ENCODE results near the gene FAM180B. TPM values are rescaled to one million over a fixed set of nuclear protein-coding genes. Genes with fewer than 3 reads are reported as not detected.

Gene FAM180B
- total RNA-seq, 1 experiment from 2014 or later, result not detected

GRCh38 chr11:47589977-47590861, 3.7 kb downstream of the FAM180B start:
- BruUV-seq (replicated peaks), result no TSS peak
- ATAC-seq, result no peak
- RAD21 ChIA-PET (ENCODE audit: low non-redundant PET in 1 of 2, low total read pairs in 2 of 2, uncharacterized antibody in 2 of 2, unreplicated experiment in 2 of 2), result no interaction called here
- no peak overlapping the region for H3K4me3 ChIP-seq (replicated peaks in 1 of 2; ENCODE audit: low read depth in 1 of 2, low read length in 2 of 2)
- no peaks in the 10 kb centered on the region for H3K9me2 ChIP-seq (ENCODE audit: insufficient read depth)
- H3K9ac ChIP-seq (ENCODE audit: low read length), result no peak overlapping the region
- TF ChIP-seq POLR2A (IDR thresholded peaks at IDR 0.05; ENCODE audit: borderline replicate concordance, extremely low read depth, insufficient read depth, insufficient read length), result no peak
- TF ChIP-seq SP1 (IDR thresholded peaks at IDR 0.05; ENCODE audit: low read depth), result no peak
- TF ChIP-seq ZBTB33 (IDR thresholded peaks at IDR 0.05; ENCODE audit: extremely low read depth, insufficient replicate concordance, low read length), result no peak
- no peak for TF ChIP-seq POLR2AphosphoS5 (IDR thresholded peaks at IDR 0.05; ENCODE audit: low read depth, low read length)
- no peak for TF ChIP-seq ZNF274 (IDR thresholded peaks at IDR 0.05; ENCODE audit: low read depth, low read length)
- intact Hi-C loops (cut with micrococcal nuclease), result no loop called here
- no peak overlapping the region for H3K4me2 ChIP-seq (ENCODE audit: low read length)
- POLR2A ChIA-PET, result no interaction called here
- H4K20me1 ChIP-seq (ENCODE audit: insufficient read depth), result no peaks in the 10 kb centered on the region
- H3K4me1 ChIP-seq (ENCODE audit: control insufficient read depth in 1 of 2, insufficient read depth in 2 of 2, low read length in 2 of 2), result no peaks in the 10 kb centered on the region
- H3K27me3 ChIP-seq (ENCODE audit: insufficient read depth, low read length), result peaks cover 6% of the 10 kb centered on the region; the same call in 1 of the 2 replicates
- H3K79me2 ChIP-seq (ENCODE audit: insufficient read depth, low read length), result no peaks in the 10 kb centered on the region
- no peaks in the 10 kb centered on the region for H3K9me3 ChIP-seq (ENCODE audit: control insufficient read depth in 1 of 2, insufficient read depth in 1 of 2, low read depth in 1 of 2, low read length in 2 of 2)
- no peaks in the 10 kb centered on the region for H3K36me3 ChIP-seq (ENCODE audit: control insufficient read depth in 1 of 2, insufficient read depth in 2 of 2, low read length in 2 of 2)
- CTCF ChIA-PET, result no interaction called here
- no peak for DNase-seq (ENCODE audit: low read depth, low spot score)
- H3K27ac ChIP-seq (ENCODE audit: low read depth, low read length), result no peak overlapping the region
- H2AFZ ChIP-seq (ENCODE audit: low read depth, low read length, poor library complexity, severe bottlenecking), result no peak overlapping the region

- BruUV-seq (replicated peaks), result no TSS peak
- CTCF ChIA-PET, result no interaction called here
- POLR2A ChIA-PET, result interaction anchor here (0.6 kb wide), 1 partner anchor 339 kb away, joined by 3 read pairs; no protein-coding TSS in a partner anchor
Measured at GRCh38 chr11:47591764-47592163, 5.3 kb downstream of the FAM180B start.

More at GRCh38 chr11:47591764-47592163, 5.3 kb downstream of the FAM180B start:
- ATAC-seq, result no peak
- TF ChIP-seq CEBPB (IDR thresholded peaks at IDR 0.05; ENCODE audit: low read depth), result no peak
- no peak for TF ChIP-seq ATF3 (IDR thresholded peaks at IDR 0.05)
- no peak for TF ChIP-seq CBX3 (IDR thresholded peaks at IDR 0.05; ENCODE audit: low read depth)
- no peak for TF ChIP-seq YY1 (IDR thresholded peaks at IDR 0.05; ENCODE audit: extremely low read depth, insufficient replicate concordance, low read depth, low read length)
- no peak for TF ChIP-seq SP1 (IDR thresholded peaks at IDR 0.05; ENCODE audit: low read depth)
- no peak for TF ChIP-seq JUND (IDR thresholded peaks at IDR 0.05)
- no peak for TF ChIP-seq POLR2AphosphoS5 (IDR thresholded peaks at IDR 0.05; ENCODE audit: low read depth, low read length)
- TF ChIP-seq ZFX (IDR thresholded peaks at IDR 0.05), result no peak
- no peak for TF ChIP-seq SIN3A (IDR thresholded peaks at IDR 0.05; ENCODE audit: low read depth)
- TF ChIP-seq TCF7L2 (IDR thresholded peaks at IDR 0.05; ENCODE audit: borderline replicate concordance, extremely low read depth, insufficient read depth, insufficient read length), result no peak
- no peak for TF ChIP-seq EZH2 (IDR thresholded peaks at IDR 0.05)
- TF ChIP-seq RAD21 (IDR thresholded peaks at IDR 0.05; ENCODE audit: low read depth), result no peak
- H3K4me3 ChIP-seq (replicated peaks in 1 of 2; ENCODE audit: low read depth in 1 of 2, low read length in 2 of 2), result no peak overlapping the region
- H2AFZ ChIP-seq (ENCODE audit: low read depth, low read length, poor library complexity, severe bottlenecking), result no peak overlapping the region
- no peaks in the 10 kb centered on the region for H3K9me2 ChIP-seq (ENCODE audit: insufficient read depth)
- DNase-seq (ENCODE audit: low read depth, low spot score), result no peak
- RAD21 ChIA-PET (ENCODE audit: low non-redundant PET in 1 of 2, low total read pairs in 2 of 2, uncharacterized antibody in 2 of 2, unreplicated experiment in 2 of 2), result no interaction called here
- H3K27me3 ChIP-seq (ENCODE audit: insufficient read depth, low read length), result peaks cover 6% of the 10 kb centered on the region; the same call in 1 of the 2 replicates
- H3K4me2 ChIP-seq (ENCODE audit: low read length), result no peak overlapping the region
- H3K27ac ChIP-seq (ENCODE audit: low read depth, low read length), result no peak overlapping the region
- no peaks in the 10 kb centered on the region for H3K36me3 ChIP-seq (ENCODE audit: control insufficient read depth in 1 of 2, insufficient read depth in 2 of 2, low read length in 2 of 2)
- no peaks in the 10 kb centered on the region for H3K79me2 ChIP-seq (ENCODE audit: insufficient read depth, low read length)
- intact Hi-C loops (cut with micrococcal nuclease), result no loop called here
- no peak overlapping the region for H3K9ac ChIP-seq (ENCODE audit: low read length)
- no peaks in the 10 kb centered on the region for H3K9me3 ChIP-seq (ENCODE audit: control insufficient read depth in 1 of 2, insufficient read depth in 1 of 2, low read depth in 1 of 2, low read length in 2 of 2)
- no peaks in the 10 kb centered on the region for H3K4me1 ChIP-seq (ENCODE audit: control insufficient read depth in 1 of 2, insufficient read depth in 2 of 2, low read length in 2 of 2)
- no peaks in the 10 kb centered on the region for H4K20me1 ChIP-seq (ENCODE audit: insufficient read depth)
